HG03139 (cell line): ENCODE measurements around the gene SHISAL2A.

Experiments used
- ATAC-seq: cut with Tn5 transposase; IDR thresholded peaks from one replicate; pipeline ENCODE4 v1.9.1; 2021; ENCODE audit not compliant: unreplicated experiment

Gene SHISAL2A

GRCh38 chr1:52658795-52659194, 25.8 kb downstream of the SHISAL2A start:
- no peak for ATAC-seq

GRCh38 chr1:52659356-52659755, 26.4 kb downstream of the SHISAL2A start:
- ATAC-seq = no peak

GRCh38 chr1:52659851-52660596, 27.1 kb downstream of the SHISAL2A start:
- no peak for ATAC-seq

GRCh38 chr1:52660807-52661206, 27.8 kb downstream of the SHISAL2A start:
- ATAC-seq = no peak

- no peak for ATAC-seq
Observed at GRCh38 chr1:52662645-52663313, 29.8 kb downstream of the SHISAL2A start.

GRCh38 chr1:52663716-52664115, 30.7 kb downstream of the SHISAL2A start:
- ATAC-seq = no peak

GRCh38 chr1:52665006-52665941, 32.3 kb downstream of the SHISAL2A start:
- no peak for ATAC-seq

GRCh38 chr1:52667290-52667689, 34.3 kb downstream of the SHISAL2A start:
- ATAC-seq = no peak

GRCh38 chr1:52667984-52668383, 35.0 kb downstream of the SHISAL2A start:
- no peak for ATAC-seq

GRCh38 chr1:52668711-52669110, 35.7 kb downstream of the SHISAL2A start:
- no peak for ATAC-seq

GRCh38 chr1:52669696-52670095, 36.7 kb downstream of the SHISAL2A start:
- no peak for ATAC-seq

- no peak for ATAC-seq
Observed at GRCh38 chr1:52670604-52671003, 37.6 kb downstream of the SHISAL2A start.

GRCh38 chr1:52672946-52673345, 40.0 kb downstream of the SHISAL2A start:
- ATAC-seq = no peak

- ATAC-seq = no peak
Observed at GRCh38 chr1:52673513-52673912, 40.5 kb downstream of the SHISAL2A start.

- no peak for ATAC-seq
Observed at GRCh38 chr1:52674497-52675384, 41.8 kb downstream of the SHISAL2A start.

- no peak for ATAC-seq
Observed at GRCh38 chr1:52676249-52676903, 43.4 kb downstream of the SHISAL2A start.

- no peak for ATAC-seq
Observed at GRCh38 chr1:52677076-52677806, 44.3 kb downstream of the SHISAL2A start.

GRCh38 chr1:52679048-52679447, 46.1 kb downstream of the SHISAL2A start:
- ATAC-seq = no peak

- ATAC-seq = no peak
Observed at GRCh38 chr1:52679498-52679897, 46.5 kb downstream of the SHISAL2A start.
